Lower lobe of right lung (tissue), 2 donors: ENCODE data around the gene ZNF77. TPM values are rescaled to one million over a fixed set of nuclear protein-coding genes. Genes with fewer than 3 reads are reported as not detected.

Source experiments
- ATAC-seq, 2 donors: fragments of 200-7000 bp; cut with Tn5 transposase; one replicate each; pipeline ENCODE4 v1.9.1; 2020 to 2022; ENCODE audit warnings: mild to moderate bottlenecking in 2 of 2, moderate library complexity in 2 of 2
- DNase-seq: peaks from one replicate; pipeline ENCODE4 v3.0.0-alpha.2; 2020
- H3K27ac ChIP-seq: fragments of 200-600 bp; one replicate; pipeline ENCODE4 v1.8.0; 2022
- H3K27me3 ChIP-seq: fragments of 200-600 bp; one replicate; pipeline ENCODE4 v1.8.0; 2022; ENCODE audit warnings: low read depth
- H3K36me3 ChIP-seq: fragments of 200-600 bp; one replicate; pipeline ENCODE4 v1.8.0; 2022; ENCODE audit warnings: mild to moderate bottlenecking
- H3K4me1 ChIP-seq: fragments of 200-600 bp; one replicate; pipeline ENCODE4 v1.8.0; 2022
- H3K4me3 ChIP-seq: fragments of 200-600 bp; one replicate; pipeline ENCODE4 v1.8.0; 2022; ENCODE audit warnings: mild to moderate bottlenecking
- H3K9me3 ChIP-seq: fragments of 200-600 bp; one replicate; pipeline ENCODE4 v1.8.0; 2022
- intact Hi-C: fragments of 100-400 bp; cut with DNase I; formaldehyde crosslinking; loops from one replicate; pipeline ENCODE4 v1.11.0; 2022
- total RNA-seq: library from RNA; stranded (reverse); fragmentation: NEBNext Ultra II Directional; extraction: Animal tissue kit (Norgen Biotek cat#: 25700); gene quantifications from one replicate; pipeline ENCODE4 v1.2.1, GENCODE V29; 2021
- TF ChIP-seq, protein P1 (sequence below): fragments of 200-600 bp; IDR thresholded peaks from one replicate; pipeline ENCODE4 v1.8.0; 2022; ENCODE audit warnings: antibody characterized with exemption, mild to moderate bottlenecking
- donor health status: DM: no; HTN: yes; CAD: no; lungs with severe emphysema.

ZNF77 gene
- total RNA-seq, 1 donor from 2014 or later, result 5.3 TPM

- no peaks in the 10 kb centered on the region for H3K9me3 ChIP-seq
- no peaks in the 10 kb centered on the region for H3K27me3 ChIP-seq
- DNase-seq, result no peak
- intact Hi-C loops, result no loop called here
- H3K27ac ChIP-seq, result peak overlapping the region; percentile 74
- no peaks in the 10 kb centered on the region for H3K36me3 ChIP-seq
- peaks cover 29% of the 10 kb centered on the region for H3K4me1 ChIP-seq
- TF ChIP-seq, protein P1, sequence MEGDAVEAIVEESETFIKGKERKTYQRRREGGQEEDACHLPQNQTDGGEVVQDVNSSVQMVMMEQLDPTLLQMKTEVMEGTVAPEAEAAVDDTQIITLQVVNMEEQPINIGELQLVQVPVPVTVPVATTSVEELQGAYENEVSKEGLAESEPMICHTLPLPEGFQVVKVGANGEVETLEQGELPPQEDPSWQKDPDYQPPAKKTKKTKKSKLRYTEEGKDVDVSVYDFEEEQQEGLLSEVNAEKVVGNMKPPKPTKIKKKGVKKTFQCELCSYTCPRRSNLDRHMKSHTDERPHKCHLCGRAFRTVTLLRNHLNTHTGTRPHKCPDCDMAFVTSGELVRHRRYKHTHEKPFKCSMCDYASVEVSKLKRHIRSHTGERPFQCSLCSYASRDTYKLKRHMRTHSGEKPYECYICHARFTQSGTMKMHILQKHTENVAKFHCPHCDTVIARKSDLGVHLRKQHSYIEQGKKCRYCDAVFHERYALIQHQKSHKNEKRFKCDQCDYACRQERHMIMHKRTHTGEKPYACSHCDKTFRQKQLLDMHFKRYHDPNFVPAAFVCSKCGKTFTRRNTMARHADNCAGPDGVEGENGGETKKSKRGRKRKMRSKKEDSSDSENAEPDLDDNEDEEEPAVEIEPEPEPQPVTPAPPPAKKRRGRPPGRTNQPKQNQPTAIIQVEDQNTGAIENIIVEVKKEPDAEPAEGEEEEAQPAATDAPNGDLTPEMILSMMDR, result no peak
- peak; percentile 2 to 9 for ATAC-seq
- H3K4me3 ChIP-seq, result no peak overlapping the region
These were observed 37.8 kb upstream of the ZNF77 start for GRCh38 chr19:2982561-2982960.

- H3K4me3 ChIP-seq, result no peak overlapping the region
- peaks cover 31% of the 10 kb centered on the region for H3K4me1 ChIP-seq
- no peaks in the 10 kb centered on the region for H3K36me3 ChIP-seq
- TF ChIP-seq, protein P1, result no peak
- DNase-seq (no peak), ATAC-seq (no peak)
- no peaks in the 10 kb centered on the region for H3K27me3 ChIP-seq
- H3K9me3 ChIP-seq, result no peaks in the 10 kb centered on the region
- intact Hi-C loops, result no loop called here
- no peak overlapping the region for H3K27ac ChIP-seq
These were observed 37.1 kb upstream of the ZNF77 start for GRCh38 chr19:2981898-2982297.

DNA sequence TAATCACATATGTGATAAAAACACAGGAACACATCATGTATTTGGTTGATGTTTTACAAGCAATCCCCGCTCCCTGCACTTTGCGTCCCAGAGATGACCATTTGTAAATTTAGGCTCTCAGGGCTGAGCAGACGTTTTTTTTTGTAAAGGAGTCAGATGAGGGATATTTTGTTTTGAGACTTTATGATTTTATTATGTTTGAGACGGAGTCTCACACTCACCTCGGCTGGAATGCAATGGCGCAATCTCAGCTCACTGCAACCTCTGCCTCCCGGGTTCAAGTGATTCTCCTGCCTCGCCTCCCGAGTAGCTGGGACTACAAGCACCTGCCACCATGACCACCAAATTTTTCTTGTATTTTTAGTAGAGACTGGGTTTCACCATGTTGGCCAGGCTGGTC lies 34.0 kb upstream of the ZNF77 start:
- Histone ChIP-seq H3K27ac (no peak overlapping the region), H3K4me1 (peaks cover 56% of the 10 kb centered on the region), H3K4me3 (no peak overlapping the region), H3K36me3 (no peaks in the 10 kb centered on the region), H3K9me3 (no peaks in the 10 kb centered on the region), H3K27me3 (no peaks in the 10 kb centered on the region)
- ATAC-seq, result no peak
- intact Hi-C loops, result no loop called here
- TF ChIP-seq, protein P1, result no peak
- no peak for DNase-seq

DNA sequence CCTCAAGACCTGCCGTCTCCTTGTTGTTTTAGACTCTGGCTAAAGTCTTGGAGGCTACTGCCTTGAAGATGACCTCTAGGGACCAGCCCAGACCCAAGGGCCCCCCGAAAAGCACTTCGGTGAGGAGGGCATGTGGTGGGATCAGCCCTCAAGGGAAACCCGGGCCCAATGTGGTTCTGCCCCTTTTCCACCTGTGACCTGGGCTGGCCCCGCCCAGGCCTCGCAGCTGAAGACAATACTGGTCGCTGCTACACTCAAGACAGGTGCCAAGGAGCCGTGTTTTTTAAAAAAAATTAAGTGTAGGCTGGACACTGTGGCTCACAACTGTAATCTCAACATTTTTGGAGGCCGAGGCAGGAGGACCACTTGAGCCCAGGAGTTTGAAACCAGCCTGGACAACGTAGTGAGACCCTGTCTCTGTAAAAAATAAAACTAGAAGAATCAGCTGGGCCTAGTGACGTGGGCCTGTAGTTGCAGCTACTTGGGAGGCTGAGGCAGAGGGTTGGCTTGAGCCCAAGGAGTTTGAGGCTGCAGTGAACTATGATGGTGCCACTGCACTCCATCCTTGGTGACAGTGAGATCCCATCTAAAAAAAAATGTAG lies 33.5 kb upstream of the ZNF77 start:
- H3K36me3 ChIP-seq, result no peaks in the 10 kb centered on the region
- H3K27ac ChIP-seq, result peak overlapping the region; percentile 49
- ATAC-seq (no peak), DNase-seq (no peak)
- TF ChIP-seq, protein P1, result no peak
- no peak overlapping the region for H3K4me3 ChIP-seq
- peaks cover 56% of the 10 kb centered on the region for H3K4me1 ChIP-seq
- intact Hi-C loops, result no loop called here
- no peaks in the 10 kb centered on the region for H3K9me3 ChIP-seq
- no peaks in the 10 kb centered on the region for H3K27me3 ChIP-seq

GRCh38 chr19:2977746-2978138 lies 33.0 kb upstream of the ZNF77 start:
- no peaks in the 10 kb centered on the region for H3K36me3 ChIP-seq
- H3K27ac ChIP-seq, result peak overlapping the region; percentile 49
- H3K4me1 ChIP-seq, result peaks cover 54% of the 10 kb centered on the region
- TF ChIP-seq, protein P1, result no peak
- peak overlapping the region; percentile 52 for H3K4me3 ChIP-seq
- intact Hi-C loops, result no loop called here
- ATAC-seq (no peak), DNase-seq (no peak)
- no peaks in the 10 kb centered on the region for H3K9me3 ChIP-seq
- no peaks in the 10 kb centered on the region for H3K27me3 ChIP-seq
